Osteocyte (in vitro differentiated cells): ENCODE data around the gene NIT2. TPM values are rescaled to one million over a fixed set of nuclear protein-coding genes. Genes with fewer than 3 reads are reported as not detected.
"Not testable (repeated sequence)": the region's sequence is repeated elsewhere in the genome, so short reads cannot be mapped to it uniquely, and the experiment has no call there.

Experiments used
- DNase-seq: peaks from one replicate; pipeline ENCODE4 v3.0.0; 2021; ENCODE audit warnings: mixed read lengths; ENCODE audit not compliant: unreplicated experiment; ENCODE audit errors: extremely low spot score
- H3K27ac Mint-ChIP-seq: one replicate; pipeline ENCODE4 v1.8.0; 2021; ENCODE audit warnings: mild to moderate bottlenecking, mixed read lengths; ENCODE audit not compliant: unreplicated experiment
- H3K27me3 Mint-ChIP-seq: one replicate; pipeline ENCODE4 v1.8.0; 2021; ENCODE audit warnings: mixed read lengths; ENCODE audit not compliant: unreplicated experiment
- H3K36me3 Mint-ChIP-seq: one replicate; pipeline ENCODE4 v1.8.0; 2021; ENCODE audit warnings: mixed read lengths; ENCODE audit not compliant: unreplicated experiment
- H3K4me1 Mint-ChIP-seq: one replicate; pipeline ENCODE4 v1.8.0; 2021; ENCODE audit warnings: mixed read lengths; ENCODE audit not compliant: unreplicated experiment
- H3K4me3 Mint-ChIP-seq: one replicate; pipeline ENCODE4 v1.8.0; 2021; ENCODE audit warnings: mild to moderate bottlenecking, moderate library complexity, mixed read lengths; ENCODE audit not compliant: unreplicated experiment
- H3K9me3 Mint-ChIP-seq: one replicate; pipeline ENCODE4 v1.8.0; 2021; ENCODE audit warnings: mixed read lengths; ENCODE audit not compliant: unreplicated experiment
- CTCF ChIP-seq: fragments of 200-600 bp; sonication (generic); IDR thresholded peaks from 2 replicates; pipeline ENCODE4 v1.5.0; 2021; ENCODE audit warnings: antibody characterized with exemption, mild to moderate bottlenecking, moderate library complexity
- total RNA-seq: library from RNA; stranded (reverse); gene quantifications from 2 replicates; pipeline ENCODE4 v1.2.1, GENCODE V29; 2021

Gene NIT2
- total RNA-seq, 1 donor from 2014 or later = 46.3 TPM

GRCh38 chr3:100317912-100318311, 16.6 kb upstream of the NIT2 start:
- no peaks in the 10 kb centered on the region for H3K9me3 Mint-ChIP-seq
- peaks cover 6% of the 10 kb centered on the region for H3K4me1 Mint-ChIP-seq
- H3K27me3 Mint-ChIP-seq = no peaks in the 10 kb centered on the region
- no peak for TF ChIP-seq CTCF
- H3K27ac Mint-ChIP-seq = no peak overlapping the region
- H3K4me3 Mint-ChIP-seq = no peak overlapping the region
- peaks cover 16% of the 10 kb centered on the region for H3K36me3 Mint-ChIP-seq
- DNase-seq = no peak

GRCh38 chr3:100319951-100320350, 14.6 kb upstream of the NIT2 start:
- Mint-ChIP-seq H3K36me3 (peaks cover 10% of the 10 kb centered on the region), H3K9me3 (no peaks in the 10 kb centered on the region), H3K27me3 (no peaks in the 10 kb centered on the region), H3K4me3 (no peak overlapping the region), H3K4me1 (peaks cover 6% of the 10 kb centered on the region), H3K27ac (no peak overlapping the region)
- DNase-seq = no peak
- no peak for TF ChIP-seq CTCF

GRCh38 chr3:100324044-100324443, 10.5 kb upstream of the NIT2 start:
- H3K27ac Mint-ChIP-seq = no peak overlapping the region
- no peak overlapping the region for H3K4me3 Mint-ChIP-seq
- no peaks in the 10 kb centered on the region for H3K4me1 Mint-ChIP-seq
- DNase-seq = no peak
- peaks cover 30% of the 10 kb centered on the region for H3K36me3 Mint-ChIP-seq
- H3K27me3 Mint-ChIP-seq = no peaks in the 10 kb centered on the region
- TF ChIP-seq CTCF = no peak
- H3K9me3 Mint-ChIP-seq = peaks cover 7% of the 10 kb centered on the region

- H3K27ac Mint-ChIP-seq = no peak overlapping the region
Observed at GRCh38 chr3:100325827-100326226, 8.7 kb upstream of the NIT2 start.

GRCh38 chr3:100327377-100327776, 7.2 kb upstream of the NIT2 start:
- H3K4me1 Mint-ChIP-seq, H3K4me3 Mint-ChIP-seq, H3K27me3 Mint-ChIP-seq, H3K27ac Mint-ChIP-seq, H3K9me3 Mint-ChIP-seq, DNase-seq: not testable (repeated sequence)
- H3K36me3 Mint-ChIP-seq = peaks cover 21% of the 10 kb centered on the region

More at GRCh38 chr3:100325827-100326226, 8.7 kb upstream of the NIT2 start:
- peaks cover 7% of the 10 kb centered on the region for H3K9me3 Mint-ChIP-seq
- DNase-seq = no peak
- H3K4me3 Mint-ChIP-seq = no peak overlapping the region
- no peak for TF ChIP-seq CTCF
- H3K27me3 Mint-ChIP-seq = no peaks in the 10 kb centered on the region
- H3K4me1 Mint-ChIP-seq = no peaks in the 10 kb centered on the region
- H3K36me3 Mint-ChIP-seq = peaks cover 23% of the 10 kb centered on the region
